Activated T-helper 2 cell treated with anti-CD3 and anti-CD28 coated beads, Interferon-gamma antibody, Interleukin-2, Interleukin-4, amounts not matched to agents 10 μg/mL and 5 μg/mL and 100 μg/mL, durations not matched to agents 14 hours and 24 hours and 36 hours (primary cell): Measurements from ENCODE around the gene CPNE7. TPM values are rescaled to one million over a fixed set of nuclear protein-coding genes. Genes with fewer than 3 reads are reported as not detected.

Experiments used
- DNase-seq: peaks from one replicate; pipeline ENCODE4 v3.0.0; 2021; ENCODE audit warnings: low spot score
- H3K27ac Mint-ChIP-seq: one replicate; pipeline ENCODE4 v1.8.0; 2021; ENCODE audit warnings: mixed read lengths
- H3K27me3 Mint-ChIP-seq: one replicate; pipeline ENCODE4 v1.8.0; 2021; ENCODE audit warnings: low read depth, mixed read lengths
- H3K36me3 Mint-ChIP-seq: one replicate; pipeline ENCODE4 v1.8.0; 2021; ENCODE audit warnings: low read depth, mixed read lengths
- H3K4me1 Mint-ChIP-seq: one replicate; pipeline ENCODE4 v1.8.0; 2021; ENCODE audit warnings: low read depth, mixed read lengths
- H3K4me3 Mint-ChIP-seq: one replicate; pipeline ENCODE4 v1.8.0; 2021; ENCODE audit warnings: low read depth, mild to moderate bottlenecking, moderate library complexity, mixed read lengths
- H3K9me3 Mint-ChIP-seq: one replicate; pipeline ENCODE4 v1.8.0; 2021; ENCODE audit warnings: mixed read lengths
- intact Hi-C: fragments of 100-400 bp; cut with micrococcal nuclease; formaldehyde crosslinking; loops from one replicate; pipeline ENCODE4 v1.15.1; 2023
- total RNA-seq: library from RNA; stranded (reverse); gene quantifications from 2 replicates; pipeline ENCODE4 v1.2.3, GENCODE V29; 2022

Gene CPNE7
- total RNA-seq, 1 donor from 2014 or later, result 25.7 TPM

GRCh38 chr16:89599902-89600301 lies 24.3 kb downstream of the CPNE7 start:
- Mint-ChIP-seq H3K27me3 (no peaks in the 10 kb centered on the region), H3K27ac (no peak overlapping the region), H3K36me3 (no peaks in the 10 kb centered on the region), H3K4me3 (no peak overlapping the region), H3K4me1 (peaks cover 8% of the 10 kb centered on the region), H3K9me3 (no peaks in the 10 kb centered on the region)
- intact Hi-C loops, result no loop called here
- DNase-seq, result no peak

GRCh38 chr16:89600427-89600826 lies 24.9 kb downstream of the CPNE7 start:
- Mint-ChIP-seq H3K4me3 (no peak overlapping the region), H3K4me1 (peaks cover 8% of the 10 kb centered on the region), H3K27me3 (no peaks in the 10 kb centered on the region), H3K9me3 (no peaks in the 10 kb centered on the region), H3K36me3 (no peaks in the 10 kb centered on the region), H3K27ac (no peak overlapping the region)
- intact Hi-C loops, result no loop called here
- no peak for DNase-seq

GRCh38 chr16:89600956-89601355 lies 25.4 kb downstream of the CPNE7 start:
- Mint-ChIP-seq H3K27me3 (no peaks in the 10 kb centered on the region), H3K4me3 (no peak overlapping the region), H3K4me1 (peaks cover 8% of the 10 kb centered on the region), H3K9me3 (no peaks in the 10 kb centered on the region), H3K36me3 (no peaks in the 10 kb centered on the region), H3K27ac (no peak overlapping the region)
- intact Hi-C loops, result no loop called here
- DNase-seq, result no peak

GRCh38 chr16:89601906-89602272 lies 26.3 kb downstream of the CPNE7 start:
- Mint-ChIP-seq H3K27ac (no peak overlapping the region), H3K27me3 (no peaks in the 10 kb centered on the region), H3K4me1 (peaks cover 8% of the 10 kb centered on the region), H3K36me3 (no peaks in the 10 kb centered on the region), H3K9me3 (no peaks in the 10 kb centered on the region), H3K4me3 (no peak overlapping the region)
- intact Hi-C loops, result loop anchor here (1.0 kb wide), 1 partner anchor 39 kb away; no protein-coding TSS in a partner anchor
- no peak for DNase-seq

GRCh38 chr16:89602273-89602951 lies 26.9 kb downstream of the CPNE7 start:
- Mint-ChIP-seq H3K4me1 (peaks cover 8% of the 10 kb centered on the region), H3K27me3 (no peaks in the 10 kb centered on the region), H3K36me3 (no peaks in the 10 kb centered on the region), H3K9me3 (no peaks in the 10 kb centered on the region), H3K4me3 (no peak overlapping the region), H3K27ac (no peak overlapping the region)
- intact Hi-C loops, result loop anchor here (1.0 kb wide), 1 partner anchor 39 kb away; no protein-coding TSS in a partner anchor
- no peak for DNase-seq

- DNase-seq, result no peak
- Mint-ChIP-seq H3K36me3 (no peaks in the 10 kb centered on the region), H3K4me3 (no peak overlapping the region), H3K9me3 (no peaks in the 10 kb centered on the region), H3K4me1 (peaks cover 8% of the 10 kb centered on the region), H3K27ac (no peak overlapping the region), H3K27me3 (no peaks in the 10 kb centered on the region)
- intact Hi-C loops, result loop anchor here (1.0 kb wide), 1 partner anchor 38 kb away; no protein-coding TSS in a partner anchor
Measured at GRCh38 chr16:89602952-89603590, 27.5 kb downstream of the CPNE7 start.

- DNase-seq, result no peak
- intact Hi-C loops, result no loop called here
- no peaks in the 10 kb centered on the region for H3K9me3 Mint-ChIP-seq
- no peak overlapping the region for H3K4me3 Mint-ChIP-seq
- peaks cover 8% of the 10 kb centered on the region for H3K4me1 Mint-ChIP-seq
- no peaks in the 10 kb centered on the region for H3K27me3 Mint-ChIP-seq
- H3K27ac Mint-ChIP-seq, result no peak overlapping the region
- H3K36me3 Mint-ChIP-seq, result no peaks in the 10 kb centered on the region
Measured at GRCh38 chr16:89604764-89605163, 29.2 kb downstream of the CPNE7 start.

GRCh38 chr16:89605186-89605970 lies 29.8 kb downstream of the CPNE7 start:
- Mint-ChIP-seq H3K4me1 (peaks cover 8% of the 10 kb centered on the region), H3K27ac (no peak overlapping the region), H3K4me3 (no peak overlapping the region), H3K9me3 (no peaks in the 10 kb centered on the region), H3K36me3 (no peaks in the 10 kb centered on the region), H3K27me3 (no peaks in the 10 kb centered on the region)
- no peak for DNase-seq
- intact Hi-C loops, result no loop called here

GRCh38 chr16:89606006-89606405 lies 30.4 kb downstream of the CPNE7 start:
- H3K4me1 Mint-ChIP-seq, result peaks cover 8% of the 10 kb centered on the region
- DNase-seq, result no peak
- no peaks in the 10 kb centered on the region for H3K27me3 Mint-ChIP-seq
- H3K27ac Mint-ChIP-seq, result no peak overlapping the region
- no peaks in the 10 kb centered on the region for H3K9me3 Mint-ChIP-seq
- H3K4me3 Mint-ChIP-seq, result no peak overlapping the region
- no peaks in the 10 kb centered on the region for H3K36me3 Mint-ChIP-seq
- intact Hi-C loops, result no loop called here

GRCh38 chr16:89607453-89607852 lies 31.9 kb downstream of the CPNE7 start:
- H3K27ac Mint-ChIP-seq, result no peak overlapping the region
- H3K36me3 Mint-ChIP-seq, result no peaks in the 10 kb centered on the region
- no peaks in the 10 kb centered on the region for H3K9me3 Mint-ChIP-seq
- H3K27me3 Mint-ChIP-seq, result no peaks in the 10 kb centered on the region
- H3K4me1 Mint-ChIP-seq, result peaks cover 8% of the 10 kb centered on the region
- intact Hi-C loops, result no loop called here
- no peak overlapping the region for H3K4me3 Mint-ChIP-seq
- no peak for DNase-seq

GRCh38 chr16:89607937-89608740 lies 32.6 kb downstream of the CPNE7 start:
- intact Hi-C loops, result no loop called here
- no peak for DNase-seq
- no peak overlapping the region for H3K27ac Mint-ChIP-seq
- H3K9me3 Mint-ChIP-seq, result no peaks in the 10 kb centered on the region
- H3K36me3 Mint-ChIP-seq, result no peaks in the 10 kb centered on the region
- no peak overlapping the region for H3K4me3 Mint-ChIP-seq
- H3K27me3 Mint-ChIP-seq, result no peaks in the 10 kb centered on the region
- peaks cover under 1% of the 10 kb centered on the region for H3K4me1 Mint-ChIP-seq

GRCh38 chr16:89610108-89610453 lies 34.5 kb downstream of the CPNE7 start:
- no peak for DNase-seq
- no peaks in the 10 kb centered on the region for H3K27me3 Mint-ChIP-seq
- H3K4me1 Mint-ChIP-seq, result no peaks in the 10 kb centered on the region
- H3K36me3 Mint-ChIP-seq, result no peaks in the 10 kb centered on the region
- no peaks in the 10 kb centered on the region for H3K9me3 Mint-ChIP-seq
- H3K4me3 Mint-ChIP-seq, result no peak overlapping the region
- no peak overlapping the region for H3K27ac Mint-ChIP-seq
- intact Hi-C loops, result no loop called here
